Hematopoietic multipotent progenitor cell treated with erythropoietin and hydrocortisone succinate and interleukin-3 and kit ligand, for 17 days (in vitro differentiated cells): ENCODE data around the gene TBX3.

Experiments used
- DNase-seq: peaks from one replicate; pipeline ENCODE4 v3.0.0-alpha.2; 2015; ENCODE audit warnings: low spot score

The TBX3 gene

GRCh38 chr12:114696443-114697242 is 12.7 kb upstream of the TBX3 start:
- no peak for DNase-seq

GRCh38 chr12:114695305-114695592 is 11.3 kb upstream of the TBX3 start:
- DNase-seq: no peak

GRCh38 chr12:114694436-114695304 is 10.7 kb upstream of the TBX3 start:
- DNase-seq: no peak

- DNase-seq: no peak
Measured at GRCh38 chr12:114693532-114693931, 9.6 kb upstream of the TBX3 start.

GRCh38 chr12:114693059-114693531 is 9.1 kb upstream of the TBX3 start:
- DNase-seq: no peak

- no peak for DNase-seq
Measured at GRCh38 chr12:114692186-114693058, 8.4 kb upstream of the TBX3 start.

GRCh38 chr12:114691763-114692185 is 7.8 kb upstream of the TBX3 start:
- DNase-seq: no peak

- DNase-seq: no peak
Measured at GRCh38 chr12:114691196-114691595, 7.2 kb upstream of the TBX3 start.

GRCh38 chr12:114690267-114691135 is 6.5 kb upstream of the TBX3 start:
- DNase-seq: no peak

GRCh38 chr12:114689075-114689994 is 5.4 kb upstream of the TBX3 start:
- no peak for DNase-seq

GRCh38 chr12:114688256-114688845 is 4.4 kb upstream of the TBX3 start:
- no peak for DNase-seq

GRCh38 chr12:114687802-114688201 is 3.8 kb upstream of the TBX3 start:
- DNase-seq: no peak

- DNase-seq: no peak
Measured at GRCh38 chr12:114686773-114687500, 3.0 kb upstream of the TBX3 start.

- no peak for DNase-seq
Measured at GRCh38 chr12:114686426-114686772, 2.4 kb upstream of the TBX3 start.

- DNase-seq: no peak
Measured at GRCh38 chr12:114685869-114686268, 1.9 kb upstream of the TBX3 start.

- no peak for DNase-seq
Measured at GRCh38 chr12:114685320-114685781, 1.4 kb upstream of the TBX3 start.

- DNase-seq: no peak
Measured at GRCh38 chr12:114684870-114685273, 897 bp upstream of the TBX3 start.

- DNase-seq: no peak
Measured at GRCh38 chr12:114683709-114684097, 272 bp downstream of the TBX3 start.
